HCT116 (cell line): Measurements from ENCODE around the gene SCAF1.

Source experiments
- CTCF ChIP-seq, 3 experiments: fragments of 200-600 bp in 1 of 3; sonication (generic) in 1 of 3; IDR thresholded peaks in 2 of 3; conservative IDR thresholded peaks in 1 of 3; 2 replicates each; pipeline ENCODE4 v1.5.1; 2012 to 2017; ENCODE audit warnings: low read depth in 2 of 3, low read length in 2 of 3, antibody characterized with exemption in 1 of 3, borderline replicate concordance in 1 of 3, control low read depth in 1 of 3, mild to moderate bottlenecking in 1 of 3, mixed read lengths in 1 of 3, mixed run types in 1 of 3, moderate library complexity in 1 of 3; ENCODE audit not compliant: insufficient read depth in 1 of 3
- EZH2phosphoT487 ChIP-seq: fragments of 200-600 bp; IDR thresholded peaks from 2 replicates; pipeline ENCODE4 v1.6.1; 2018; ENCODE audit warnings: antibody characterized with exemption, borderline replicate concordance
- SP1 ChIP-seq: IDR thresholded peaks from 2 replicates; pipeline ENCODE4 v1.6.1; 2012; ENCODE audit warnings: low read depth
- YY1 ChIP-seq: IDR thresholded peaks from 2 replicates; pipeline ENCODE4 v1.6.1; 2011; ENCODE audit warnings: low read length, low read depth, moderate library complexity, mild to moderate bottlenecking; ENCODE audit not compliant: insufficient replicate concordance; ENCODE audit errors: extremely low read depth
- ZBTB33 ChIP-seq: IDR thresholded peaks from 2 replicates; pipeline ENCODE4 v1.6.1; 2011; ENCODE audit warnings: mild to moderate bottlenecking, low read length, moderate library complexity; ENCODE audit not compliant: insufficient replicate concordance; ENCODE audit errors: extremely low read depth

GRCh38 chr19:49701271-49701786 is 59.3 kb downstream of the SCAF1 start:
- no peak for TF ChIP-seq EZH2phosphoT487
- no peak for TF ChIP-seq SP1
- TF ChIP-seq CTCF (IDR thresholded peaks at IDR 0.05 in 2 of 3, conservative IDR thresholded peaks at IDR 0.05 in 1 of 3; ENCODE audit: borderline replicate concordance in 1 of 3, insufficient read depth in 1 of 3, low read depth in 2 of 3, low read length in 2 of 3) = no peak
- no peak for TF ChIP-seq YY1
- TF ChIP-seq ZBTB33 = no peak
